Measurements from ENCODE around the gene CDKN1B.
A peak's percentile ranks its signal among the peaks of the same experiment; 100 is the strongest.
"Not testable (repeated sequence)": the region's sequence is repeated elsewhere in the genome, so short reads cannot be mapped to it uniquely, and the experiment has no call there.

CDKN1B gene

GRCh38 chr12:12725086-12725955 lies 8.2 kb downstream of the CDKN1B start:
- peak; percentile 94 for DNase-seq

- no peak for DNase-seq
Measured at GRCh38 chr12:12725956-12726554, 8.9 kb downstream of the CDKN1B start.

DNA sequence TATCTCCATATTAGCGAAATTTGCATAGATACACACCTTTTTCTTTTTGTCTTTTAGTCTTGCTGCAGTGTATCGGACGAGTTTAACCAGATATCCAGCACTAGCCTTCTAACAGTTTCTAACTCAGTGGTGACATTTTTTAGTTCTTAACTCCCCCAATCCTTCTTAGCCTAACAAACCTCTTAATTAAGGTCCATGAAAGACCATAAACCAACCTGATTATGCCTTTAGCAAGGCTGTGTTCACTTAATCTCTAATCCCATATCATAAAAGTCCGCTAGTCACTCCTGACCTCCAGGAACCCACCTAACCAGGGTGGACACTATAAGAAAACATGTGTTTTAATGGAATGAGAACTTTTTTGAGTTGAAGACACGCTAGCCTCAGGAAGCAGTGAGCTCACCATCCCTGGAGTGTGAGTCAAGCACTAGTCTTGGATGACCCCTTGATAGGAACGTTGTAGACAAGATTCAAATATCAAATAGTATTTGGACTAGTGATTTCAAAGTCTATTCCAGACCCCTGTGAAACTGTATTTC lies 9.5 kb downstream of the CDKN1B start:
- no peak for DNase-seq

DNA sequence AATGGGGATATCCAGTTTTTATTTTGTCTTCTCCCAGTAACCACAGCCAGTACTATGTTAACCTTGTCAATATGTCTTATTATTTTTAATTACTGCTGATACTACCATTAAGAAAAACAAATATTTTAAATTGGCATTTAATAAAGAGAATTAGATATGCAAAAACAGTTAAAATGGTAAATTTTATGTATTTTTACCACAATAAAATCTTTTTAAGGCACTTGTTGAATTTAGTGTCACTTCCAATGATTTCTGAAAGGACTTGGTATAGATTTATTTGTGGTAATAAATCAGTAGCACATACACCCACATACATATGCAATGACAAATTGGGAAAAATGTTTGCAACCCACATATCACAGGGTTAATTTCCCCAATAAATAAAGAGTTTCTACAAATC lies 14.0 kb downstream of the CDKN1B start:
- DNase-seq = no peak

- no peak for DNase-seq
Measured at GRCh38 chr12:12731785-12732184, 14.6 kb downstream of the CDKN1B start.

DNA sequence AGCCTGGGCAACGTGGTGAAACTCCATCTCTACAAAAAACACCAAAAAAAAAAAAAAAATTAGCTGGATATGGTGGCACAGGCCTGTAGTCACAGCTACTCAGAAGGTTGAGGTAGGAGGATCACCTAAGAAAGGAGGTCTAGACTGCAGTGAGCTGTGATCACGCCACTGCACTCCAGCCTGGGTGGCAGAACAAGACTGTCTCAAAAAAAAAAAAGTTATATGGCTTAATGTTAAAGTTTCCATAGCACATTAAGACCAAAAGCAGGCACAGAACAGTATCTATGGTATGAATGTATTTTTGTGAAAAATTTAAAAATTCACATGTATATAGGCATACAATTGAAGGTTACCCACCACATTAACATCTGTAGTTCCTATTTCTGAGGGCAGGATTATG lies 15.9 kb downstream of the CDKN1B start:
- DNase-seq = no peak

DNA sequence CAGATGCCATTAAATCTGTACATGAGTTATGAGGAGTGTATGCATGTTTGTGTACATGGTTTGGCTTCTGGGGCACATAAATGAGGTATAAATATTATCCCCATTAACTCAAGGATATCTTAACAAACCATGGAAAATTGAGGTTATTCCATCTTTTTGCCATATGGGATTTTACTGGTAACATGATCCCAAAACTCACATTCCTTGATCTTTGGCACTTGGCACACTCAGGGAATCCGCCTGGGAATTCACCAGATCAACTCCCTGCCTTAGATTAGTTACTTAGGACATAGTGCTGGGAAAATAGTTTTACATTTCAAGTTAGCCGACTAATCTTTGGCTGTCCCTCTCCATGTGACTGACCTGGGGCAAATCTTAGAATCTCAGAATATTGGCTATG lies 16.9 kb downstream of the CDKN1B start:
- no peak for DNase-seq

- DNase-seq = no peak
Measured at GRCh38 chr12:12734561-12735071, 17.4 kb downstream of the CDKN1B start.

GRCh38 chr12:12735301-12735700 lies 18.1 kb downstream of the CDKN1B start:
- DNase-seq = no peak

GRCh38 chr12:12736759-12737676 lies 19.9 kb downstream of the CDKN1B start:
- DNase-seq = peak; percentile 62

DNA sequence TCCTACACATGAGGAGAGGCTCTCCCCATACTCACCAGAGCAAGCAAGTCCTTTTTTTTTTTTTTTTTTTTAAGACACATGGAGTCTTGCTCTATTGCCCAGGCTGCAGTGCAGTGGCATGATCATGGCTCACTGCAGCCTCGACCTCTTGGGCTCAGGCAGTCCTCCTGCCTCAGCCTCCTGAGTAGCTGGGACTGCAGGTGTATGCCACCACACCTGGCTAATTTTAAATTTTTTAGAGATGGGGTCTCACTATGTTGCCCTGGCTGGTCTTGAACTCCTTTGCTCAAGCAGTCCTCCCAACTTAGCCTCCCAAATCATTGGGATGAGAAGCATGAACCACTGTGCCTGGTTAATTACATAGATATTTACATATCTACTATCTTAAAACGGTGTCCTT lies 21.0 kb downstream of the CDKN1B start:
- not testable (repeated sequence) for DNase-seq

DNA sequence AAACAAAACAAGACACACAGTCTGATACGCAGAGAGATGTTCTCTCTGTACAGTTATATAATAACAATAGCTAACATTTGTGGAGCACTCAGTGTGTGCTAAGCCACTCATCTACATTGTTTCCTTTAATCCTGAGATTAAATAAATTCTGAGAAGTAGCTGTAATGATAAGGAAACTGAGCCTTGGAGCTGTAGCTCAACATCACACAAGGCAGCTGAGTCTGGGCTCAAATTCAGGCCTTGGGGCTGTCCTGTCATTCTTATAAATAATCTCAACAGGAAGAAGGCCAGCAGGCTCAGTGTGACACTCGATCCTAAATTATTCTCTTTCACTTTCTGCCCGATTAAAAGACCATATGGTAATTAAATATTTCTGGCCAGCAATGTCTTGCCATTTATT lies 24.5 kb downstream of the CDKN1B start:
- DNase-seq = no peak

GRCh38 chr12:12744546-12745305 lies 27.6 kb downstream of the CDKN1B start:
- no peak for DNase-seq

GRCh38 chr12:12745576-12746211 lies 28.5 kb downstream of the CDKN1B start:
- DNase-seq = no peak

- DNase-seq = no peak
Measured at GRCh38 chr12:12747278-12747677, 30.1 kb downstream of the CDKN1B start.

DNA sequence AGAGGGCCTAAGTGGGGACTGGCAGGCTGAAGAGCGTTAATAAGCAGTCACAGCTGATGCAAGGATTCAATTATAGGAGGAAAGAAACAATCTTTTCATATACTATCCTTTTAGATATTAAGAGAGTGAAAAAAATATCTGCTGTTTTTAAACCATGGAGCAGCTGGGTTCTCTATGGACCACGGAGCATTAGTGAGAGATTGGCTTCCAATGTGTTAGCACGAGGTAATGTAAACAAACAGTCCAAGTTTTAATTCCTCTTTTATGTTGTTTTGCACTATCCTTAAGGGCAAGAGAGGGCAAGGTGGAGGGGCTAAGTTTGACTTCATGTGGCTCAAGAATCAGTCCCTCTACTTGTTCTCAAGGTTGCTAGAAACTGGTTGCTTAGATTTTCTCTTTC lies 30.9 kb downstream of the CDKN1B start:
- DNase-seq = no peak

DNA sequence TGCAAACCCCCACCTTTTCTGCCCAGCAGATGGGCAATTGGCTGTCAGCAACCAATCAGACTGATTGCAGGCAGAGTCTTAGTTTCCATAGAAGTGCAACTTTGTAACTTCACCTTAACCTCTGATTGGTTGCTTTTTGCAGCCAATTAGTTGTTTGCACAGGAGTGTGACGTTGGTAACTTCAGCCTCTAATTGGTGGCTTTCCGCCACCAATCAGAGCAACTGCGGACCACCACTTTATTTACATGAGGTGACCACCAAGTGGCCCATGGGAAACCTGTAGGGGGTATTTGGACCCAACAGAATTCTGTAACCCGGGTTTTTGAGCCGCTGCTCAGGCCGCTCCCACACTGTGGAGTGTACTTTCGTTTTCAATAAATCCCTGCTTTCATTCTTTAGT lies 32.3 kb downstream of the CDKN1B start:
- DNase-seq = peak; percentile 37

GRCh38 chr12:12755923-12756322 lies 38.8 kb downstream of the CDKN1B start:
- no peak for DNase-seq

- no peak for DNase-seq
Measured at GRCh38 chr12:12757121-12757520, 40.0 kb downstream of the CDKN1B start.

DNA sequence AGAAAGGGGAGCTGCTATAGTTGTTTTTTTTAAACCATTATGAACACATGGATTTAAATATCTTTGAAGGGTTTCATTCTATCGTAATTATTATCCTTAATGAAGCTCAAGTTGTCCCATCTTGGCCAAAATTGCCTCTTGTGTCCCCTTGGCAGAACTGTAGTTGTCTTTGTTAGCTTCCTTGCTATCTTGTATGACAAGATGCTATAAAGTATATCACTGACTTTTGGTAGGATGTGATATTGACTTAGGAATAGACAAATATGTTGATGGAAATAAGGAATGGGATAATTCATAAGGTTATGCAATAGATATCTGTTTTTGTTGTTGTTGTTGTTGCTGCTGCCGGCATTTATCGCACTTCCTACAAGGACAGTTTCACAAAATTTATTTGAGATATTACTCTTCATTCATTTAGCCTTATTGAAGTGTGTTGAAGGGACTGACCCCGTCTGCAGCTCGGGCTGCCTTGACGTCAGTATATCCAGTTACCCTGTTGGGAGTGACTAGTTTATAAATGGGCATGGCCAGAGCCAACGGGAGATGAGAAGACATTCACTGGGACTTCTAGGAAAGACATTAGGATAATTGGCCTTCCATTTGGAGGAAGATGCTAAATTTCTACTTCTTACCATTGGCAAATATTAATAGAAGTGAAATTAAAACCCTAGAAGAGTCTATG lies 42.2 kb downstream of the CDKN1B start:
- DNase-seq = no peak

DNA sequence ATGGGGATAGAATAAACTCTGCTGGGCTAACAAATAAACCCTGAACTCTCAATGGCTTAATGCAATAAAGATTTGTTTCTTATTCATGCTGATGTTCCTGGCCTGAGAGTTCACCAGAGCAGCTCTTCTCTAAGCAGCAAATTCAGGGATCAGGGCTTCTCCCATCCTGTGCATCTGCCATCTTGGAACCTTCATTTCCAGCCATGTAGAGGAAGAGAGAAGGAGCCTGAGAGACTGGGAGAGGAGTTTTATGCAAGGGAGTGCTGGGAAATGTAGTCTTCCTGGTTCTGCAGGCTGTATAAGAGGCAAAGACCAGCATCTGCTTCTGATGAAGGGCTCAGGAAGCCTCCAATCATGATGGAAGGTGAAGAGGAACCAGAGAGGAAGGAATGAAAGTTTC lies 47.7 kb downstream of the CDKN1B start:
- no peak for DNase-seq
